SJCRH30 (cell line): ENCODE data around the gene CAVIN4. TPM values are rescaled to one million over a fixed set of nuclear protein-coding genes. Genes with fewer than 3 reads are reported as not detected.

Experiments used
- DNase-seq, 2 experiments: peaks; one replicate each; pipeline ENCODE4 v3.0.0-alpha.2; 2015 to 2020
- H3K27ac ChIP-seq: fragments of 250-450 bp; sonication (Bioruptor Pico); 2 replicates; pipeline ENCODE4 v1.5.1; 2020; ENCODE audit warnings: mild to moderate bottlenecking, moderate library complexity
- H3K27me3 ChIP-seq: fragments of 250-450 bp; sonication (Bioruptor Pico); 2 replicates; pipeline ENCODE4 v1.5.1; 2020; ENCODE audit warnings: mild to moderate bottlenecking, moderate library complexity
- H3K36me3 ChIP-seq: fragments of 250-450 bp; sonication (Bioruptor Pico); 2 replicates; pipeline ENCODE4 v1.5.1; 2020; ENCODE audit warnings: mild to moderate bottlenecking, moderate library complexity
- H3K4me1 ChIP-seq: fragments of 250-450 bp; sonication (Bioruptor Pico); 2 replicates; pipeline ENCODE4 v1.5.1; 2020; ENCODE audit warnings: mild to moderate bottlenecking, moderate library complexity
- H3K4me3 ChIP-seq: fragments of 250-450 bp; sonication (Bioruptor Pico); 2 replicates; pipeline ENCODE4 v1.5.1; 2020; ENCODE audit warnings: mild to moderate bottlenecking, moderate library complexity
- H3K9me3 ChIP-seq: fragments of 250-450 bp; sonication (Bioruptor Pico); replicated peaks from 2 replicates; pipeline ENCODE4 v1.5.1; 2020; ENCODE audit warnings: mild to moderate bottlenecking, moderate library complexity
- total RNA-seq: library from RNA; depleted of rRNA; stranded (reverse); fragments of >200 nt; shearing (Covaris generic); gene quantifications from 2 replicates; pipeline ENCODE4 v1.2.3, GENCODE V29; 2014; rRNA removed

Gene CAVIN4
- total RNA-seq, 1 experiment from 2014 or later = 7.1 TPM

GRCh38 chr9:100601216-100601615, 23.3 kb downstream of the CAVIN4 start:
- Histone ChIP-seq H3K27ac (peak overlapping the region; percentile 66), H3K27me3 (no peaks in the 10 kb centered on the region), H3K36me3 (no peaks in the 10 kb centered on the region), H3K9me3 (no peaks in the 10 kb centered on the region), H3K4me1 (peaks cover 14% of the 10 kb centered on the region), H3K4me3 (no peak overlapping the region)
- peak; percentile 84 to 93 for DNase-seq

GRCh38 chr9:100602342-100602801, 24.5 kb downstream of the CAVIN4 start:
- no peak overlapping the region for H3K27ac ChIP-seq
- H3K9me3 ChIP-seq = no peaks in the 10 kb centered on the region
- H3K4me3 ChIP-seq = no peak overlapping the region
- no peaks in the 10 kb centered on the region for H3K36me3 ChIP-seq
- peaks cover 14% of the 10 kb centered on the region for H3K4me1 ChIP-seq
- peak; percentile 32 to 80 for DNase-seq
- no peaks in the 10 kb centered on the region for H3K27me3 ChIP-seq

GRCh38 chr9:100605405-100605804, 27.5 kb downstream of the CAVIN4 start:
- H3K4me3 ChIP-seq = no peak overlapping the region
- DNase-seq = no peak

DNA sequence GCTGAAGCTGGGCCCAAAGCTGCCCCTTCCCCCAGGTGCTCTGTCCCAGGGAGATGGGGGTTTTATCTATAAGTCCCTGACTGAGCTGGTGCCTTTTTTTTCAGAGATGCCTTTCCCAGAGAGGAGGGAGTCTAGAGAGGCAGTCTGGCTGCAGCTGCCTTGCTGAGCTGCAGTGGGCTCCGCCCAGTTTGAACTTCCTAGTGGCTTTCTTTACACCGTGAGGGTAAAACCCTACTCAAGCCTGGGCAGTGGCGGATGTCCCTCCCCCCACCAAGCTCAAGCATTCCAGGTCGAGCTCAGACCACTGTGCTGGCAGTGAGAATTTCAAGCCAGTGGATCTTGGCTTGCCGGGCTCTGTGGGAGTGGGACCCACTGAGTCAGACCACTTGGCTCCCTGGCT, 41.3 kb downstream of the CAVIN4 start:
- Histone ChIP-seq H3K4me1 (no peaks in the 10 kb centered on the region), H3K4me3 (no peak overlapping the region), H3K9me3 (0 out of 2 replicates have a peak, but pooled peaks cover 6% of the 10 kb centered on the region), H3K36me3 (no peaks in the 10 kb centered on the region), H3K27ac (no peak overlapping the region), H3K27me3 (no peaks in the 10 kb centered on the region; the same call in 1 of the 2 replicates)
- no peak for DNase-seq

More at GRCh38 chr9:100605405-100605804, 27.5 kb downstream of the CAVIN4 start:
- Histone ChIP-seq H3K36me3 (no peaks in the 10 kb centered on the region), H3K27ac (no peak overlapping the region), H3K4me1 (peaks cover 14% of the 10 kb centered on the region), H3K27me3 (no peaks in the 10 kb centered on the region), H3K9me3 (no peaks in the 10 kb centered on the region)

- no peaks in the 10 kb centered on the region for H3K36me3 ChIP-seq
- no peaks in the 10 kb centered on the region for H3K4me1 ChIP-seq
- no peak overlapping the region for H3K27ac ChIP-seq
- 0 out of 2 replicates have a peak, but pooled peaks cover 6% of the 10 kb centered on the region for H3K9me3 ChIP-seq
- DNase-seq = no peak
- H3K27me3 ChIP-seq = no peaks in the 10 kb centered on the region; the same call in 1 of the 2 replicates
- H3K4me3 ChIP-seq = no peak overlapping the region
Measured at GRCh38 chr9:100619665-100620064, 41.8 kb downstream of the CAVIN4 start.

GRCh38 chr9:100623969-100624368, 46.1 kb downstream of the CAVIN4 start:
- Histone ChIP-seq H3K27me3 (no peaks in the 10 kb centered on the region; the same call in 1 of the 2 replicates), H3K4me1 (no peaks in the 10 kb centered on the region), H3K36me3 (no peaks in the 10 kb centered on the region), H3K27ac (no peak overlapping the region), H3K9me3 (no peaks in the 10 kb centered on the region), H3K4me3 (no peak overlapping the region)
- DNase-seq = no peak

DNA sequence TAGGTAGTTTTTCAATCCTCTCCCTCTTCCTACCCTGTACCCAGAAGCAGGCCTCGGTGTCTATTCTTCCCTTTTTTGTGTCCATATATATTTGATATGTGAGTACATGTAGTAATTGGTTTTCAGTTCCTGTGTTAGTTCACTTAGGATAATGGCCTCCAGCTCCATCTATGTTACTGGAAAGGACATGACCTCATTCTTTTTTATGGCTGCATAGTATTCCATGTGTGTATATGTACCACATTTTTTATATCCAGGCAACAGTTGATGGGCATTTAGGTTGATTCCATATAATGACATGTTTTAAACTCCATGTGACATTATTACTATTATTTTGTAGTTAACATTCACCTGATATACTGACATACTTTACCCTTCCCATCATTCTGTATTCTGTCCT, 49.1 kb downstream of the CAVIN4 start:
- no peak for DNase-seq
- Histone ChIP-seq H3K9me3 (no peaks in the 10 kb centered on the region), H3K27me3 (no peaks in the 10 kb centered on the region), H3K4me3 (no peak overlapping the region), H3K4me1 (no peaks in the 10 kb centered on the region), H3K36me3 (no peaks in the 10 kb centered on the region), H3K27ac (no peak overlapping the region)

DNA sequence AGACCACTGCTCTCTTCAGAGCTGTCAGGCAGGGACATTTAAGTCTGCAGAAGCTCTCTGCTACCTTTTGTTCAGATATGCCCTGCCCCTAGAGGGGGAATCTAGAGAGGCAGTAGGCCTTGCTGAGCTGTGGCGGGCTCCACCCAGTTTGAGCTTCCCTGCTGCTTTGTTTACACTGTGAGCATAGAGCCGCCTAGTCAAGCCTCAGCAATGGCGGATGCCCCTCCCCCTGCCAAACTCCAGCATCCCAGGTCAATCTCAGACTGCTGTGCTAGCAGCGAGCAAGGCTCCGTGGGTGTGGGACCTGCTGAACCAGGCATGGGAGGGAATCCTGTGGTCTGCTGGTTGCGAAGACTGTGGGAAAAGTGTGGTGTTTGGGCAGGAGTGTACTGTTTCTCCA, 59.9 kb downstream of the CAVIN4 start:
- Histone ChIP-seq H3K27me3 (0 out of 2 replicates have a peak, but pooled peaks cover 2% of the 10 kb centered on the region), H3K9me3 (no peaks in the 10 kb centered on the region), H3K36me3 (no peaks in the 10 kb centered on the region), H3K4me1 (peaks cover 5% of the 10 kb centered on the region; the same call in 1 of the 2 replicates), H3K27ac (no peak overlapping the region), H3K4me3 (no peak overlapping the region)
- DNase-seq = no peak

Other genes with a start within 250 kb of the CAVIN4 start
- 92.4 and 101 TPM in 2 replicates for gene TEX10, start 225.1 kb upstream of the CAVIN4 start, total RNA-seq
- 57.0 and 63.9 TPM in 2 replicates for gene MSANTD3, start 150.9 kb upstream of the CAVIN4 start, total RNA-seq
- gene TMEFF1, start 104.9 kb upstream of the CAVIN4 start, total RNA-seq = 19.8 and 20.6 TPM in 2 replicates